Upper lobe of right lung (tissue), 1 donor: ENCODE measurements around the gene FAM47E. TPM values are rescaled to one million over a fixed set of nuclear protein-coding genes. Genes with fewer than 3 reads are reported as not detected.
A peak's percentile ranks its signal among the peaks of the same experiment; 100 is the strongest.

Experiments
- ATAC-seq: fragments of 200-7000 bp; cut with Tn5 transposase; one replicate; pipeline ENCODE4 v1.9.1; 2020; ENCODE audit warnings: mild to moderate bottlenecking, moderate library complexity
- DNase-seq: peaks from one replicate; pipeline ENCODE4 v3.0.0-alpha.2; 2020
- H3K27ac ChIP-seq: fragments of 200-600 bp; one replicate; pipeline ENCODE4 v1.8.0; 2022
- H3K27me3 ChIP-seq: fragments of 200-600 bp; one replicate; pipeline ENCODE4 v1.8.0; 2022; ENCODE audit warnings: mild to moderate bottlenecking
- H3K36me3 ChIP-seq: fragments of 200-600 bp; one replicate; pipeline ENCODE4 v1.8.0; 2022
- H3K4me1 ChIP-seq: fragments of 200-600 bp; one replicate; pipeline ENCODE4 v1.8.0; 2022
- H3K4me3 ChIP-seq: fragments of 200-600 bp; one replicate; pipeline ENCODE4 v1.8.0; 2022; ENCODE audit warnings: mild to moderate bottlenecking
- H3K9me3 ChIP-seq: fragments of 200-600 bp; one replicate; pipeline ENCODE4 v1.8.0; 2022
- CTCF ChIP-seq: fragments of 200-600 bp; IDR thresholded peaks from one replicate; pipeline ENCODE4 v1.8.0; 2022; ENCODE audit warnings: antibody characterized with exemption
- intact Hi-C: fragments of 100-400 bp; cut with DNase I; formaldehyde crosslinking; loops from one replicate; pipeline ENCODE4 v1.11.0; 2022
- total RNA-seq: library from RNA; stranded (reverse); fragmentation: NEBNext Ultra II Directional; extraction: Animal tissue kit (Norgen Biotek cat#: 25700); gene quantifications from one replicate; pipeline ENCODE4 v1.2.1, GENCODE V29; 2021
- donor health status: DM: no; HTN: yes; CAD: no; lungs with severe emphysema.

FAM47E gene
- total RNA-seq, 1 donor from 2014 or later = 3.6 TPM

- H3K27ac ChIP-seq = peak within 1 kb of the TSS; percentile 80
- DNase-seq = peak; percentile 90
- peak; percentile 89 for ATAC-seq
- intact Hi-C loops = no loop called here
- H3K27me3 ChIP-seq = no peaks in the 10 kb centered on the region
- peak within 1 kb of the TSS; percentile 82 for H3K4me3 ChIP-seq
- H3K36me3 ChIP-seq = peaks cover 8% of the 10 kb centered on the region
- peaks cover 22% of the 10 kb centered on the region for H3K4me1 ChIP-seq
- no peaks in the 10 kb centered on the region for H3K9me3 ChIP-seq
- no peak for TF ChIP-seq CTCF
These were observed 54.7 kb downstream of the FAM47E start, which contains the start of gene STBD1 for GRCh38 chr4:76305971-76306881. Gene STBD1, plus strand, starts transcription at chr4:76306733. Its CDS starts 37 bp downstream, at chr4:76306770.

GRCh38 chr4:76306882-76307659 is 55.5 kb downstream of the FAM47E start:
- peaks cover 17% of the 10 kb centered on the region for H3K4me1 ChIP-seq
- no peaks in the 10 kb centered on the region for H3K9me3 ChIP-seq
- H3K4me3 ChIP-seq = peak overlapping the region; percentile 82
- H3K27ac ChIP-seq = peak overlapping the region; percentile 80
- peaks cover 8% of the 10 kb centered on the region for H3K36me3 ChIP-seq
- TF ChIP-seq CTCF = peak; percentile 41
- peak; percentile 71 for ATAC-seq
- intact Hi-C loops = no loop called here
- DNase-seq = peak; percentile 81
- no peaks in the 10 kb centered on the region for H3K27me3 ChIP-seq

- DNase-seq (no peak), ATAC-seq (no peak)
- no peak for TF ChIP-seq CTCF
- peaks cover 8% of the 10 kb centered on the region for H3K36me3 ChIP-seq
- intact Hi-C loops = no loop called here
- H3K4me1 ChIP-seq = peaks cover 18% of the 10 kb centered on the region
- no peaks in the 10 kb centered on the region for H3K9me3 ChIP-seq
- H3K4me3 ChIP-seq = peak overlapping the region; percentile 82
- H3K27me3 ChIP-seq = no peaks in the 10 kb centered on the region
- H3K27ac ChIP-seq = peak overlapping the region; percentile 80
These were observed 56.1 kb downstream of the FAM47E start for GRCh38 chr4:76307660-76308014.

- no peak overlapping the region for H3K27ac ChIP-seq
- no peak for ATAC-seq
- peaks cover 8% of the 10 kb centered on the region for H3K36me3 ChIP-seq
- H3K9me3 ChIP-seq = no peaks in the 10 kb centered on the region
- no peak for TF ChIP-seq CTCF
- no peaks in the 10 kb centered on the region for H3K27me3 ChIP-seq
- DNase-seq = no peak
- intact Hi-C loops = no loop called here
- peaks cover 18% of the 10 kb centered on the region for H3K4me1 ChIP-seq
- peak overlapping the region; percentile 82 for H3K4me3 ChIP-seq
These were observed 57.0 kb downstream of the FAM47E start for GRCh38 chr4:76308548-76308947.

GRCh38 chr4:76309939-76310550 is 58.5 kb downstream of the FAM47E start:
- Histone ChIP-seq H3K9me3 (no peaks in the 10 kb centered on the region), H3K27ac (no peak overlapping the region), H3K4me1 (peaks cover 17% of the 10 kb centered on the region), H3K4me3 (no peak overlapping the region), H3K27me3 (no peaks in the 10 kb centered on the region), H3K36me3 (peaks cover 8% of the 10 kb centered on the region)
- intact Hi-C loops = no loop called here
- ATAC-seq (no peak), DNase-seq (no peak)
- TF ChIP-seq CTCF = no peak
